GM19193 (cell line): Measurements from ENCODE around the gene WDR48.

Source experiments
- POLR2A ChIP-seq: IDR thresholded peaks from 4 replicates; pipeline ENCODE4 v1.6.1; 2011; ENCODE audit not compliant: insufficient read depth, insufficient read length; ENCODE audit errors: extremely low read depth

Gene WDR48

GRCh38 chr3:39103791-39104552 is 52.2 kb downstream of the WDR48 start:
- no peak for TF ChIP-seq POLR2A

GRCh38 chr3:39104961-39105686 is 53.3 kb downstream of the WDR48 start:
- no peak for TF ChIP-seq POLR2A

- no peak for TF ChIP-seq POLR2A
Measured at GRCh38 chr3:39105687-39106063, 53.9 kb downstream of the WDR48 start.

- TF ChIP-seq POLR2A: no peak
Measured at GRCh38 chr3:39106281-39106811, 54.5 kb downstream of the WDR48 start.

GRCh38 chr3:39106851-39107387 is 55.1 kb downstream of the WDR48 start:
- TF ChIP-seq POLR2A: no peak

GRCh38 chr3:39107388-39108199 is 55.8 kb downstream of the WDR48 start, which contains the start of the genes GORASP1 and TTC21A:
TSS of gene GORASP1 (minus strand) at chr3:39107627. CDS start at chr3:39107541, 86 bp downstream.
TSS of gene TTC21A (plus strand) at chr3:39107680. CDS start at chr3:39107838, 158 bp downstream.
- peak; percentile 47 for TF ChIP-seq POLR2A

GRCh38 chr3:39108200-39108710 is 56.4 kb downstream of the WDR48 start:
- TF ChIP-seq POLR2A: no peak

GRCh38 chr3:39109086-39109485 is 57.3 kb downstream of the WDR48 start:
- no peak for TF ChIP-seq POLR2A

GRCh38 chr3:39110041-39110639 is 58.3 kb downstream of the WDR48 start:
- no peak for TF ChIP-seq POLR2A

GRCh38 chr3:39112113-39112512 is 60.3 kb downstream of the WDR48 start:
- TF ChIP-seq POLR2A: no peak

GRCh38 chr3:39112535-39112934 is 60.7 kb downstream of the WDR48 start:
- TF ChIP-seq POLR2A: no peak

- TF ChIP-seq POLR2A: no peak
Measured at GRCh38 chr3:39113291-39113690, 61.5 kb downstream of the WDR48 start.

GRCh38 chr3:39114456-39114855 is 62.6 kb downstream of the WDR48 start:
- no peak for TF ChIP-seq POLR2A

- TF ChIP-seq POLR2A: no peak
Measured at GRCh38 chr3:39115870-39116269, 64.1 kb downstream of the WDR48 start.

GRCh38 chr3:39118079-39118478 is 66.3 kb downstream of the WDR48 start:
- TF ChIP-seq POLR2A: no peak
